ENCODE measurements around the gene POU3F3.

Gene POU3F3

DNA sequence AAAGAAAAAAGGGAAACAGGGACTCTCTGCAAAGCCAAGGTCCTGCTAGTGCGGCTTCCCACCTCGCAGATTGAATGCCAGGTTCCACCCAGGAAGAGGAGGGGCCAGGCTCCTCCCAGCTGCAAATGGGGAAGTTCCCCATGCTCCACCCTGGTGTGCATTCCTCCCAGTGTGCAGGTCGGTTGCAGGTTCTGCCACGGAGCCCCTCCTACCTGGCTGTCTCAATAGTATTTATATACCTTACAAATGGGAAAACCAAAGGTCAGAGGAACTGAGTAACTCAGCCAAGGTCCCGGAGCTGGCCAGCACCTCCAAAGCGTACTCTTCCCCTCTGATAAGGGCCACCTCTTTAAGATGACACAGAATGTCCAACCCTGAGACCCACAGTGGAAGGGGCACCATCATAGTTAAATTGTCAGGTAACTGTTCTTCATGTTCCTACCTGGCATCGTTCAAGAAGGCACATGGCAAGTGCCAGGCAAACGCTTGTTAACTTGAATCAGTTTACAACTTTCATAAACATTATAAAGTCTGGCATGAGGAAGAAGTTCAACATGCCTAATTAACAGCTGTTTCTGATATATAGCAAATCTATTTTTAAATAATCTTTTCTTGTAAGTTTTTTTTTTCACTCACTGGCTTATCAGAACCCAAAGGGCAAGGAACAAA, 35.5 kb downstream of the POU3F3 start:
- Histone ChIP-seq H3K9me3 (ENCODE audit: control insufficient read depth, insufficient read depth, low read length) (no peaks in the 10 kb centered on the region), H3K4me1 (ENCODE audit: insufficient read depth, low read length) (peaks cover 17% of the 10 kb centered on the region), H3K36me3 (ENCODE audit: insufficient read depth, low read length) (no peaks in the 10 kb centered on the region; the same call in 1 of the 2 replicates), H3K9ac (ENCODE audit: low read depth, low read length) (no peak overlapping the region; the same call in 1 of the 2 replicates)

DNA sequence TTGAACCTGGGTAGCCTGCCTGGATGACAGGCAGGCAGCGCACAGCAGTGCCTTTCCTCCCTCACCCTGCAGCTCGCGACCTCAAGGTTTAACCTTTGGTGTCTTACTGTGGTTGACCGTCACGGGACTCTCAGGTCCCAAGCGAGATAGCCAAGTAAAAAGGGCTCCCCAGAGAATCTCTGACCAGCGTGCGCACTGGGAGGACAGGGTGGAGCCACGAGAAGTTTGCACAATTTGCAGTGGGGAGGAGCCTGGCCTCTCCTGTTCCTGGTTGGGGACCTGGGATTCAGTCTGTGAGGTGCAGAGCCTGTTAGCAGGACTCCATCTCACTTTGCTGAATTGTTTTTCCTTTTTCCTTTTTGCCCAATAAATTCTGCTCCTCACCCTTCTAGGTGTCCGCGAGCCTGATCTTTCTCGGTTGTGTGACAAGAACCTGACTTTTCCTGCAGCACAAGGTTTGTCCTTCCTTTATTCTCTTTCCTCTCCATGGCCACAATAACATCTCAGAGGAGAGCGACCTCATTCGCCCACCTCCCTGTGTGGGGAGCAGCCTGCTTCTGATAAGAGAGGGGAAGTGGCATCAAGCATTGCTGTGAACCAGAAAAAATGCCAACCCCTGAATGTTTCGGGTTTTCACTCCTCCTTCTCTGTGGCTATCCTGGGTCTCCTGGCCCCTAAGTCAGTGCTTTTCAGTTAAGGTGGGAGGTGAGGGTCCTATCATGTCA, 36.2 kb downstream of the POU3F3 start:
- H3K9me3 ChIP-seq (ENCODE audit: control insufficient read depth, insufficient read depth, low read length) = no peaks in the 10 kb centered on the region
- H3K4me1 ChIP-seq (ENCODE audit: insufficient read depth, low read length) = peaks cover 17% of the 10 kb centered on the region
- no peak overlapping the region for H3K9ac ChIP-seq (ENCODE audit: low read depth, low read length)
- H3K36me3 ChIP-seq (ENCODE audit: insufficient read depth, low read length) = no peaks in the 10 kb centered on the region; the same call in 1 of the 2 replicates

DNA sequence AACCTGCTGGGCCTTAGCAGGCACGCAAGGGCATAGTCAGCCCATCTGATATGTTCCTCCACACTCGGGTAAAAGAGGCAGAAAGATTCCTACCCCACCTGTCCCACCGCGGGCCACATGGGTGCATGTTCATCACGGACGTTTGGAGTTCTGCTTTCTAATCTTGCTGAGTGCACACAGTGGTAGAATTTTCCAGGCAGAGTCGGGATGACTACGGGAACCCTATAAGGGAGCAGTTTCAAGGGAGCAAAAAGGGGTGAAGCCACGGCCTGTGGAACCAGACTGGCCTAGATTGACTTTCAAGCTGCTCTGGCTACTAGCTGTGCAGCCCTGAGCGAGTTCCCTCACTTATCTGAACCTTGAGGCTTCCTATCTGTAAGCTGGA, 36.8 kb downstream of the POU3F3 start:
- Histone ChIP-seq H3K9me3 (ENCODE audit: control insufficient read depth, insufficient read depth, low read length) (no peaks in the 10 kb centered on the region), H3K4me1 (ENCODE audit: insufficient read depth, low read length) (peaks cover 13% of the 10 kb centered on the region), H3K9ac (ENCODE audit: low read depth, low read length) (no peak overlapping the region), H3K36me3 (ENCODE audit: insufficient read depth, low read length) (no peaks in the 10 kb centered on the region; the same call in 1 of the 2 replicates)

DNA sequence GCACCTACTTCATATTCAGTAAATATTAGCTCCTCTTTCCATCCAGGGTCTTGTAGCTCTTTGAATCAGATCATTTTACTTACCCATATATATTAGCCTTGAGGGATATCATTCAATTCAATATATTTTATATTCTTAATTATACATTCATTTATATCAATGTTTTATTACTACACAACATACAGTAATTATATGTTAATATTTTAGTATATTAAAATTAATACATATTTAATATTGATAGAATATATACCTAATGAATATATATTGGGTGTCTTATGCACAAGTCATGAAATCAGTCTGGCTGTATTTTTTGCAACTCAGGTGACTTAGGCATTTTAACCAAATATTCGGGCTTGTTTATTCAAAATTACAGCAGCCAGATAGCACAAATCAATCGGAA, 37.2 kb downstream of the POU3F3 start:
- Histone ChIP-seq H3K9ac (ENCODE audit: low read depth, low read length) (no peak overlapping the region), H3K36me3 (ENCODE audit: insufficient read depth, low read length) (no peaks in the 10 kb centered on the region; the same call in 1 of the 2 replicates), H3K4me1 (ENCODE audit: insufficient read depth, low read length) (peaks cover 13% of the 10 kb centered on the region), H3K9me3 (ENCODE audit: control insufficient read depth, insufficient read depth, low read length) (no peaks in the 10 kb centered on the region)

DNA sequence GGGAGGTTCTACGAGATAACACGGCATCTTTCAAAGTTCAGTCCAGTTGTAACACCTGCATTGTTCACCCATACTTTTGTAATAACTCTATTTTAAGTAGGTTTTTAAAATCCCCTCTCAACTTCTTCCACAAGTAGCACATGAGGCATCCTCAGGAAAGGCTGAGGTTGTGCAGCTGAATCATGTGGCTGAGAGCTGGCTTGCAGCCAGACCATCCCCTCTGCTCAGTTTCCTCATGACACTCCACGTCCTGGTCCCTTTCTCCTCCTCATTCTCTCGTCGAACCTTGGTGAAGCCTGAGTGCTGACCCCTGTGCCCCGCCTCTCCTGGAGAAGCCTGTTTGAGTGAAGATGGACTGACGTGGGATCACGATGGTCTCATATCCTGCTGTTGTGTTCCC, 42.5 kb downstream of the POU3F3 start:
- Histone ChIP-seq H3K36me3 (ENCODE audit: insufficient read depth, low read length) (no peaks in the 10 kb centered on the region), H3K4me1 (ENCODE audit: insufficient read depth, low read length) (no peaks in the 10 kb centered on the region), H3K9me3 (ENCODE audit: control insufficient read depth, insufficient read depth, low read length) (no peaks in the 10 kb centered on the region), H3K9ac (ENCODE audit: low read depth, low read length) (no peak overlapping the region)

DNA sequence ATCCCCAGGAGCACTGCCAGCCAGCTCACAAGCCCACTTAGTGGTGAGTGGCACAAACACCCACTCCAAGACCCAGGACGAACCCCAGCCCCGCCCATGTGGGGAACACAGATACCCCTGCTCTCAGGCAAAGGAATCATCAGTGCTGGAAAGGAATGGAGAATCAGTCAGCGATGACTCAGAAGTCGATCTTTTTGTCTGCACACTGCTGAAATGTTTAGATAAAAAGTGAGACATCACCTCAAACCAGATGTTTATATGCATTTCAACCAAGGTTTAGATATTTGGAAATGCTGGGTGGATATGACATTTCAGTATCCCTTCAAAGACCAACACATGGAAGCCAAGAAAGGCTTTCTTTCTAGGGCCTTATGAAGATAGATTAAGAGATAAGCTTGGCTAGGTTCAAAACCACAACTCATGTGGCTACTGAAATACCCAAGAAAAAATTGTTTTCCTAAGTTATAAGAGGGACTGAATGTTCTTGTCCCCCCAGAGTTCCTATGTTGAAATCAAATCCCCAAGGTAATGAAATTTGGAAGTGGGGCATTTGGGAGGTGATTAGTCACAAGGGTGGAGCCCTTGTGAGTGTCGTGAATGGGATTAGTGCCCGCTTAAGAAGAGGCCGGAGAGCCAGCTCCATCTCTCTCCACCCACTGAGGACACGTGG, 43.7 kb downstream of the POU3F3 start:
- H3K9me3 ChIP-seq (ENCODE audit: control insufficient read depth, insufficient read depth, low read length) = no peaks in the 10 kb centered on the region
- H3K4me1 ChIP-seq (ENCODE audit: insufficient read depth, low read length) = no peaks in the 10 kb centered on the region
- H3K36me3 ChIP-seq (ENCODE audit: insufficient read depth, low read length) = no peaks in the 10 kb centered on the region
- no peak overlapping the region for H3K9ac ChIP-seq (ENCODE audit: low read depth, low read length)

DNA sequence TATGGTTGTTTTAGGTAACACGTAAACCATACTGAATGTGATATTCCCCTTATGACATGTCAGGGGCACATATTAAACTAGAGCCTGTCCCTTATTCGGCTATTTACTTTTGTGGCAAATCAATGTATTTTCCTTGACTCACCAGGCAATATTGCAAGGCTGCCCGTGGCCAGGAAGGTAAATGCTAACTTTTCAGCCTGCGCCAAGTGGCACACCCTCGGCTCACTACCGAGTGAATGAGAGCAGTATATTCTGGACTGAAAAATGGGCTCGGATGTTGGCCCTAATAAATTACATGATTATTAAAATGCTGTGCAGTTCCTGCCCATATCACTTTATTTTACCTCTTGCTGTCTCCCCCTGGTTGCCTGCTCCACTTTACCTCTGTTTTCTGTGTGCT, 46.7 kb downstream of the POU3F3 start:
- Histone ChIP-seq H3K9ac (ENCODE audit: low read depth, low read length) (no peak overlapping the region), H3K36me3 (ENCODE audit: insufficient read depth, low read length) (no peaks in the 10 kb centered on the region), H3K9me3 (ENCODE audit: control insufficient read depth, insufficient read depth, low read length) (no peaks in the 10 kb centered on the region), H3K4me1 (ENCODE audit: insufficient read depth, low read length) (no peaks in the 10 kb centered on the region)

DNA sequence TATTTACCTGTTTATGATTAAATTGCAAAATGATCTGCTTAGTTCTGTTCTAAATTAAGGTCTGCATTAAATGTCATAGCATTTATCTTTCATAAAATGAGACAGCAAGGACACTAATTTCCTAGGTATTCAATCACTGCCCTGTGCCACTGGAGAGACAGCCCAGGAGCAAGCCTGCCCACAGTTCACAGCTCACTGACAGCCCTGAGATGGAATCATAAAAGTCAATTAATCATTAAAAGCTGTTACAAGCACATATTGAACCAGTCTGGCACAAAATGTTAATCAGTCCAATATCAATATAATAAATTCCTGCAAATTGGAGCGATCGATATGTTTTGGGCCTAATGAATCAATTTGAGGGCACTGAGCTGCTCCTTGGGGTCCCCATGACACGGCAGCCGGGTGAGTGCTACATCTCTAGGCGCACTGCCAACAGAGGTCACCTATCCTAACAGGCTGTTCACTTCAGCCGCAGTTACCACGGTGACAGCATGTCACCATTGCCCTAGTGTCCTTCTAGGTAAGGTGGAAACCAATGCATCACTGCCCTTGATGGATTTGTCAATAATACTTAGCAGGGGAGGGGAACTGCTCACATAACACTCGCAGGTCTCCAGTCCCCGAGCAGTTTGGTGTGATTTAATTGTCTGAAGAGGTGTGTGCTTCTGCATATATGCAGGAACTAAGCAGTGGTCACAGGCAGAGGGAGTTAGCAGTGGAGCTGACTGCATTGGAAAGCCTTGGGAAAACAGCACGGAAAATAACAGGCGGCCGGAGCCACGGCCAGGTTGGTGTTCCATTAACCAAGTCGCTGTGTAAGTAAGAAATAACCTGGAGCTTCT, 47.3 kb downstream of the POU3F3 start:
- Histone ChIP-seq H3K9ac (ENCODE audit: low read depth, low read length) (no peak overlapping the region), H3K4me1 (ENCODE audit: insufficient read depth, low read length) (no peaks in the 10 kb centered on the region), H3K9me3 (ENCODE audit: control insufficient read depth, insufficient read depth, low read length) (no peaks in the 10 kb centered on the region), H3K36me3 (ENCODE audit: insufficient read depth, low read length) (no peaks in the 10 kb centered on the region)

DNA sequence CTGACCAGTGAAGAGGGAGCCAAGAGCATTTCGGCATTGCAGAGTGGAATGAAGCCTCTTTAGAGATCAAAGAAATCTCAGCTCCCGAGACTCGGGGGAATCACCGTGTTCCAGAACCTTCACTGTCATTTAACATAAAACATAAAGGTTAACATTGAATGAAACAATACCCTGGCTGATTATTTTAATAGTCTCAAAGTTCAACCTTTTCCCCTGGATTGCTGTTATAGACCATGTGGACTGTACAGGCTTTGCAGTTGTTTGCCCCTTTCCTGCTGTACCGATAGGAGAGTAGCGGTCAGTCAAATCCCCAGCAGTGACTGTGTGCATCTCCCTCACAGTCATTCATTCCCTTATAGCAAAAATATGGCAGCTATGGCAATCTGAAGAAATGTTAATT, 48.4 kb downstream of the POU3F3 start:
- no peaks in the 10 kb centered on the region for H3K4me1 ChIP-seq (ENCODE audit: insufficient read depth, low read length)
- H3K9me3 ChIP-seq (ENCODE audit: control insufficient read depth, insufficient read depth, low read length) = no peaks in the 10 kb centered on the region
- H3K9ac ChIP-seq (ENCODE audit: low read depth, low read length) = no peak overlapping the region
- no peaks in the 10 kb centered on the region for H3K36me3 ChIP-seq (ENCODE audit: insufficient read depth, low read length)
